Measurements from ENCODE around the gene CDCA5.

DNA sequence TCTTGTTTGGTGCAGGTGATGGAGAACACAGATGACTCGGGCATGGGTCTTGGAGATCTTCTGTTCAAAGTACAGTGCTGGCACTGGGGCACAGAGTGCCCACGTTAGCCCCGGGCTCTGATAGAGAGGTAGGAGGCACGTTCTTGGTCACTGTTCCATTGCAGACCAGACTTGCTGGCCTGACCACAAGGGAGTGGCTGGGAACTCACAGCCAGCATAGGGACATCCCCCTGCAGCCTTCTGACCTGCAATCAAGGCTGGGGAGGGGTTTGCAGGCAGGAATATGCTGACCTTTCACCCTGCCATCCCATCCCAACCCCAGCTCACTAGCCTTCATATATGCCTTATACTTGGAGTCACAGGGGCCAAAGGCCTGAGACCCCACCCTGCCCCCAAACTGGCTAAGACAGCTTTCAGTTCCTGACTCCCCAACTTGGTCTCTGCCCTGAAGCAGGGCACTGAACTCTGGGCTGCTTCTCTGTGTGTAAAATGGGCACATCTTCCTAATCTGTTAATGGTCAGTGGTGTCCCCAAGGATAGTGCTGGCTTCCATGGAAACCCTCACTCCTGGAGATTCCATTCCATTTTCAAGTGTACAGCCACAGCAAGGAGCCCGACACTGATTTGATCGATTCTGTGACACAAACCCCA lies 42.9 kb upstream of the CDCA5 start:
- TF ChIP-seq SUZ12 (IDR thresholded peaks at IDR 0.05; ENCODE audit: extremely low read depth, insufficient read depth, insufficient read length) (no peak), YY1 (IDR thresholded peaks at IDR 0.05; ENCODE audit: insufficient read depth, insufficient read length) (no peak), ZNF274 (IDR thresholded peaks at IDR 0.05; ENCODE audit: low read depth, low read length) (no peak)

Measured in NT2/D1 (cell line).